PC-3 (cell line): ENCODE data around the gene TMEM130. TPM values are rescaled to one million over a fixed set of nuclear protein-coding genes. Genes with fewer than 3 reads are reported as not detected.

ENCODE experiments used
- ATAC-seq: fragments of 200-7000 bp; cut with Tn5 transposase; 2 replicates; pipeline ENCODE4 v1.9.1; 2020; ENCODE audit warnings: mild to moderate bottlenecking, moderate library complexity
- BruUV-seq: library from RNA; stranded (reverse); fragments of 400-500 nt; replicated peaks from 2 replicates; lab custom pipeline; 2021; lab: Mats Ljungman, UMichigan
- CTCF ChIA-PET: fragments of 300-600 bp; sonication (Branson Sonifier 250); formaldehyde crosslinking; loops from one replicate; lab custom pipeline; 2022; ENCODE audit warnings: antibody characterized with exemption; lab: Charles Lee
- POLR2A ChIA-PET: fragments of 300-600 bp; sonication (Branson Sonifier 250); formaldehyde crosslinking; loops from one replicate; lab custom pipeline; 2022; ENCODE audit warnings: antibody characterized with exemption; ENCODE audit not compliant: unreplicated experiment; lab: Charles Lee
- DNase-seq: peaks from one replicate; pipeline ENCODE4 v3.0.0-alpha.2; 2015
- H2AFZ ChIP-seq: fragments of 300-600 bp; sonication (generic); 2 replicates; pipeline ENCODE4 v1.6.0; 2016; ENCODE audit warnings: antibody characterized with exemption, low read length
- H3F3A ChIP-seq: fragments of 300-600 bp; sonication (generic); one replicate; pipeline ENCODE4 v1.6.0; 2017; ENCODE audit warnings: antibody characterized with exemption, low read length, control low read depth, mild to moderate bottlenecking; ENCODE audit not compliant: unreplicated experiment
- H3K27ac ChIP-seq: fragments of 300-600 bp; sonication (generic); 2 replicates; pipeline ENCODE4 v1.5.1; 2016; ENCODE audit warnings: mild to moderate bottlenecking, low read length
- H3K27me3 ChIP-seq: fragments of 300-600 bp; sonication (generic); 2 replicates; pipeline ENCODE4 v1.6.1; 2016; ENCODE audit warnings: low read length, mixed read lengths
- H3K36me3 ChIP-seq: fragments of 300-600 bp; sonication (generic); 2 replicates; pipeline ENCODE4 v1.6.1; 2016; ENCODE audit warnings: low read depth, mixed run types, low read length, mixed read lengths
- H3K4me1 ChIP-seq: fragments of 300-600 bp; sonication (generic); 2 replicates; pipeline ENCODE4 v1.5.1; 2016; ENCODE audit warnings: low read length; ENCODE audit not compliant: insufficient read depth
- H3K4me2 ChIP-seq: fragments of 300-600 bp; sonication (generic); 2 replicates; pipeline ENCODE4 v1.6.0; 2016; ENCODE audit warnings: low read length
- H3K4me3 ChIP-seq: fragments of 300-600 bp; sonication (generic); 2 replicates; pipeline ENCODE4 v1.5.1; 2016; ENCODE audit warnings: mild to moderate bottlenecking, low read length, mixed read lengths
- H3K79me2 ChIP-seq: fragments of 300-600 bp; sonication (generic); 2 replicates; pipeline ENCODE4 v1.6.1; 2017; ENCODE audit warnings: low read length, mixed read lengths
- H3K9ac ChIP-seq: fragments of 300-600 bp; sonication (generic); 2 replicates; pipeline ENCODE4 v1.6.0; 2016; ENCODE audit warnings: mild to moderate bottlenecking, low read length
- H3K9me2 ChIP-seq: fragments of 300-600 bp; sonication (generic); replicated peaks from 2 replicates; pipeline ENCODE4 v1.6.1; 2016; ENCODE audit warnings: mixed run types, low read length, mixed read lengths
- H3K9me3 ChIP-seq: fragments of 300-600 bp; sonication (generic); 2 replicates; pipeline ENCODE4 v1.6.1; 2016; ENCODE audit warnings: low read length, mixed read lengths
- H4K20me1 ChIP-seq: fragments of 300-600 bp; sonication (generic); 2 replicates; pipeline ENCODE4 v1.6.1; 2016; ENCODE audit warnings: low read length, mixed read lengths
- CTCF ChIP-seq: fragments of 300-600 bp; sonication (generic); conservative IDR thresholded peaks from 2 replicates; pipeline ENCODE4 v1.5.1; 2017; ENCODE audit warnings: antibody characterized with exemption, low read depth, mild to moderate bottlenecking, low read length
- EZH2 ChIP-seq: fragments of 300-600 bp; sonication (generic); IDR thresholded peaks from one replicate; pipeline ENCODE4 v1.6.1; 2017; ENCODE audit warnings: antibody characterized with exemption, mild to moderate bottlenecking, low read length; ENCODE audit not compliant: unreplicated experiment
- EZH2phosphoT487 ChIP-seq: fragments of 300-600 bp; sonication (generic); IDR thresholded peaks from 2 replicates; pipeline ENCODE4 v1.6.1; 2018; ENCODE audit warnings: mild to moderate bottlenecking, antibody characterized with exemption, low read length, borderline replicate concordance
- intact Hi-C: fragments of 100-400 bp; cut with micrococcal nuclease; formaldehyde crosslinking; loops from 2 replicates; pipeline ENCODE4 v1.9.0; 2023
- total RNA-seq: library from RNA; depleted of rRNA; stranded (reverse); fragments of >200 nt; gene quantifications from 2 replicates; pipeline ENCODE4 v1.2.3, GENCODE V29; 2014

The TMEM130 gene
- total RNA-seq, 1 experiment from 2014 or later: not detected

- intact Hi-C loops: no loop called here
- H3K4me3 ChIP-seq: no peak overlapping the region
- POLR2A ChIA-PET: no interaction called here
- H3K4me2 ChIP-seq: no peak overlapping the region
- peaks cover 6% of the 10 kb centered on the region; the same call in 1 of the 2 replicates for H4K20me1 ChIP-seq
- no peak for ATAC-seq
- H3K27me3 ChIP-seq: no peaks in the 10 kb centered on the region
- H3K9ac ChIP-seq: no peak overlapping the region
- H3K36me3 ChIP-seq: peaks cover 31% of the 10 kb centered on the region
- H3K9me3 ChIP-seq: no peaks in the 10 kb centered on the region
- peaks cover 16% of the 10 kb centered on the region for H3K79me2 ChIP-seq
- DNase-seq: no peak
- H3K9me2 ChIP-seq: no peaks in the 10 kb centered on the region
- H2AFZ ChIP-seq: no peak overlapping the region
- BruUV-seq: no TSS peak
- CTCF ChIA-PET: no interaction called here
- H3F3A ChIP-seq: no peaks in the 10 kb centered on the region
- H3K27ac ChIP-seq: no peak overlapping the region
- TF ChIP-seq EZH2 (no peak), EZH2phosphoT487 (no peak), CTCF (no peak)
- peaks cover 7% of the 10 kb centered on the region for H3K4me1 ChIP-seq
Observed at GRCh38 chr7:98884416-98884815, 14.6 kb upstream of the TMEM130 start.

GRCh38 chr7:98881561-98882315 is 11.9 kb upstream of the TMEM130 start:
- Histone ChIP-seq H3K36me3 (peaks cover 27% of the 10 kb centered on the region), H2AFZ (no peak overlapping the region), H3K9ac (no peak overlapping the region), H4K20me1 (peaks cover 6% of the 10 kb centered on the region; the same call in 1 of the 2 replicates), H3K27me3 (no peaks in the 10 kb centered on the region), H3K4me1 (peaks cover 7% of the 10 kb centered on the region), H3F3A (no peaks in the 10 kb centered on the region), H3K27ac (no peak overlapping the region), H3K9me2 (no peaks in the 10 kb centered on the region), H3K4me2 (no peak overlapping the region), H3K9me3 (no peaks in the 10 kb centered on the region), H3K4me3 (no peak overlapping the region), H3K79me2 (peaks cover 25% of the 10 kb centered on the region)
- POLR2A ChIA-PET: no interaction called here
- intact Hi-C loops: no loop called here
- DNase-seq: no peak
- CTCF ChIA-PET: no interaction called here
- ATAC-seq: no peak
- TF ChIP-seq EZH2phosphoT487: no peak
- no peak for TF ChIP-seq EZH2
- TF ChIP-seq CTCF: no peak
- BruUV-seq: no TSS peak

- no peak for TF ChIP-seq CTCF
- TF ChIP-seq EZH2phosphoT487: no peak
- no peak for TF ChIP-seq EZH2
- ATAC-seq (no peak), DNase-seq (no peak)
- peaks cover 27% of the 10 kb centered on the region for H3K36me3 ChIP-seq
- intact Hi-C loops: no loop called here
- H3K27me3 ChIP-seq: no peaks in the 10 kb centered on the region
- ChIA-PET CTCF (interaction anchor here (0.5 kb wide), 1 partner anchor 452 kb away, joined by 4 read pairs; no protein-coding TSS in a partner anchor), POLR2A (no interaction called here)
- peaks cover 25% of the 10 kb centered on the region for H3K79me2 ChIP-seq
- no peak overlapping the region for H3K4me2 ChIP-seq
- H3K4me3 ChIP-seq: no peak overlapping the region
- no TSS peak for BruUV-seq
- no peaks in the 10 kb centered on the region for H3F3A ChIP-seq
- no peaks in the 10 kb centered on the region for H3K9me3 ChIP-seq
- H2AFZ ChIP-seq: no peak overlapping the region
- peaks cover 6% of the 10 kb centered on the region; the same call in 1 of the 2 replicates for H4K20me1 ChIP-seq
- H3K9ac ChIP-seq: no peak overlapping the region
- H3K9me2 ChIP-seq: no peaks in the 10 kb centered on the region
- peaks cover 7% of the 10 kb centered on the region for H3K4me1 ChIP-seq
- H3K27ac ChIP-seq: no peak overlapping the region
Observed at GRCh38 chr7:98880485-98880884, 10.7 kb upstream of the TMEM130 start.
